Vagina (tissue), 2 donors: ENCODE data around the gene NCAM2. TPM values are rescaled to one million over a fixed set of nuclear protein-coding genes. Genes with fewer than 3 reads are reported as not detected.
A peak's percentile ranks its signal among the peaks of the same experiment; 100 is the strongest.

Experiments
- DNase-seq, 2 donors: peaks; one replicate each; pipeline ENCODE4 v3.0.0-alpha.2; 2017; ENCODE audit errors: extremely low spot score in 2 of 2
- H3K27ac ChIP-seq: fragments of 200-600 bp; sonication (generic); one replicate; pipeline ENCODE4 v1.5.1; 2019
- H3K27me3 ChIP-seq: fragments of 200-600 bp; sonication (generic); one replicate; pipeline ENCODE4 v1.5.1; 2019
- H3K36me3 ChIP-seq, 2 donors: fragments of 200-600 bp; sonication (generic); one replicate each; pipeline ENCODE4 v1.5.1; 2017 to 2019
- H3K4me1 ChIP-seq: fragments of 200-600 bp; sonication (generic); one replicate; pipeline ENCODE4 v1.5.1; 2019
- H3K4me3 ChIP-seq, 2 donors: fragments of 200-600 bp; sonication (generic); 1 replicate in 1 of 2; 2 replicates in 1 of 2; pipeline ENCODE4 v1.5.1; 2016 to 2019
- H3K9me3 ChIP-seq: fragments of 200-600 bp; sonication (generic); one replicate; pipeline ENCODE4 v1.5.1; 2019
- CTCF ChIP-seq, 3 experiments: fragments of 450-650 bp in 2 of 3; fragments of 200-600 bp in 1 of 3; sonication (generic) in 1 of 3; IDR thresholded peaks; one replicate each; pipeline ENCODE4 v1.5.1; 2017 to 2019; ENCODE audit warnings: antibody characterized with exemption in 3 of 3, mild to moderate bottlenecking in 2 of 3, moderate library complexity in 2 of 3
- POLR2A ChIP-seq, 2 donors: fragments of 450-650 bp; IDR thresholded peaks; one replicate each; pipeline ENCODE4 v1.6.1; 2017; ENCODE audit warnings: antibody characterized with exemption in 2 of 2, mild to moderate bottlenecking in 2 of 2, moderate library complexity in 2 of 2
- POLR2AphosphoS5 ChIP-seq, 2 donors: sonication (generic); formaldehyde crosslinking; IDR thresholded peaks; one replicate each; pipeline ENCODE4 v1.9.0; 2017; ENCODE audit warnings: antibody characterized with exemption in 2 of 2, mild to moderate bottlenecking in 2 of 2, low read depth in 1 of 2; ENCODE audit not compliant: insufficient read depth in 1 of 2
- intact Hi-C: fragments of 100-400 bp; cut with DNase I; formaldehyde crosslinking; loops from one replicate; pipeline ENCODE4 v1.15.1; 2023
- total RNA-seq: library from RNA; depleted of rRNA; stranded (reverse); fragments of >200 nt; gene quantifications from one replicate; pipeline ENCODE4 v1.2.3, GENCODE V29; 2016

The NCAM2 gene
- total RNA-seq, 1 donor from 2014 or later, result 4.7 TPM

GRCh38 chr21:20971296-20971921, 26.8 kb upstream of the NCAM2 start:
- TF ChIP-seq POLR2A (IDR thresholded peaks at IDR 0.05), result no peak
- peak in 1 of 3 experiments; percentile 13 for TF ChIP-seq CTCF (IDR thresholded peaks at IDR 0.05)
- Histone ChIP-seq H3K36me3 (no peaks in the 10 kb centered on the region), H3K9me3 (no peaks in the 10 kb centered on the region), H3K4me1 (no peaks in the 10 kb centered on the region), H3K27me3 (no peaks in the 10 kb centered on the region), H3K4me3 (no peak overlapping the region), H3K27ac (no peak overlapping the region)
- intact Hi-C loops, result no loop called here
- DNase-seq, result no peak

- no peaks in the 10 kb centered on the region for H3K36me3 ChIP-seq
- no peak for DNase-seq
- no peak overlapping the region for H3K27ac ChIP-seq
- H3K4me1 ChIP-seq, result peaks cover 18% of the 10 kb centered on the region
- intact Hi-C loops, result no loop called here
- H3K27me3 ChIP-seq, result no peaks in the 10 kb centered on the region
- no peak for TF ChIP-seq POLR2AphosphoS5 (IDR thresholded peaks at IDR 0.05; ENCODE audit: insufficient read depth in 1 of 2, low read depth in 1 of 2)
- H3K9me3 ChIP-seq, result no peaks in the 10 kb centered on the region
- H3K4me3 ChIP-seq, result no peak overlapping the region
Observed at GRCh38 chr21:20994790-20995189, 3.4 kb upstream of the NCAM2 start.

GRCh38 chr21:20996421-20997310, 1.5 kb upstream of the NCAM2 start:
- H3K9me3 ChIP-seq, result no peaks in the 10 kb centered on the region
- H3K36me3 ChIP-seq, result no peaks in the 10 kb centered on the region
- H3K4me1 ChIP-seq, result peaks cover 18% of the 10 kb centered on the region
- H3K4me3 ChIP-seq, result peak overlapping the region; percentile 60 to 74
- DNase-seq, result no peak
- peak overlapping the region; percentile 53 for H3K27ac ChIP-seq
- intact Hi-C loops, result no loop called here
- no peak for TF ChIP-seq CTCF (IDR thresholded peaks at IDR 0.05)
- no peak for TF ChIP-seq POLR2AphosphoS5 (IDR thresholded peaks at IDR 0.05; ENCODE audit: insufficient read depth in 1 of 2, low read depth in 1 of 2)
- TF ChIP-seq POLR2A (IDR thresholded peaks at IDR 0.05), result no peak
- no peaks in the 10 kb centered on the region for H3K27me3 ChIP-seq

GRCh38 chr21:20997311-20997635, 936 bp upstream of the NCAM2 start:
- TF ChIP-seq POLR2AphosphoS5 (IDR thresholded peaks at IDR 0.05; ENCODE audit: insufficient read depth in 1 of 2, low read depth in 1 of 2) (no peak), POLR2A (IDR thresholded peaks at IDR 0.05) (no peak)

GRCh38 chr21:20998456-20998789, 214 bp downstream of the NCAM2 start:
- Histone ChIP-seq H3K4me1 (peaks cover 18% of the 10 kb centered on the region), H3K4me3 (peak overlapping the region; percentile 60 to 74), H3K27ac (peak overlapping the region; percentile 27), H3K9me3 (no peaks in the 10 kb centered on the region), H3K27me3 (no peaks in the 10 kb centered on the region), H3K36me3 (no peaks in the 10 kb centered on the region)
- TF ChIP-seq POLR2AphosphoS5 (IDR thresholded peaks at IDR 0.05; ENCODE audit: insufficient read depth in 1 of 2, low read depth in 1 of 2) (no peak), POLR2A (IDR thresholded peaks at IDR 0.05) (no peak)
- intact Hi-C loops, result no loop called here
- DNase-seq, result no peak

More at GRCh38 chr21:20997311-20997635, 936 bp upstream of the NCAM2 start:
- intact Hi-C loops, result no loop called here
- Histone ChIP-seq H3K9me3 (no peaks in the 10 kb centered on the region), H3K36me3 (no peaks in the 10 kb centered on the region), H3K4me1 (peaks cover 18% of the 10 kb centered on the region), H3K27me3 (no peaks in the 10 kb centered on the region), H3K4me3 (peak overlapping the region; percentile 60 to 74), H3K27ac (peak overlapping the region; percentile 53)
- DNase-seq, result no peak

GRCh38 chr21:20998886-20999285, 677 bp downstream of the NCAM2 start:
- DNase-seq, result no peak
- Histone ChIP-seq H3K36me3 (no peaks in the 10 kb centered on the region), H3K9me3 (no peaks in the 10 kb centered on the region), H3K27me3 (no peaks in the 10 kb centered on the region), H3K27ac (no peak overlapping the region), H3K4me1 (peaks cover 18% of the 10 kb centered on the region), H3K4me3 (peak overlapping the region; percentile 60 to 74)
- intact Hi-C loops, result no loop called here
- TF ChIP-seq POLR2A (IDR thresholded peaks at IDR 0.05) (no peak), POLR2AphosphoS5 (IDR thresholded peaks at IDR 0.05; ENCODE audit: insufficient read depth in 1 of 2, low read depth in 1 of 2) (no peak), CTCF (IDR thresholded peaks at IDR 0.05) (no peak)
